Fibroblast of lung (primary cell): ENCODE results near the gene MYBBP1A.

Source experiments
- EZH2 ChIP-seq: IDR thresholded peaks from 2 replicates; pipeline ENCODE4 v1.5.1; 2012; ENCODE audit warnings: low read length, control low read depth, mild to moderate bottlenecking; ENCODE audit errors: missing control alignments
- TF ChIP-seq, protein P1 (sequence below), 2 donors: IDR thresholded peaks in 1 of 2; conservative IDR thresholded peaks in 1 of 2; 1 replicate in 1 of 2; 2 replicates in 1 of 2; pipeline ENCODE4 v1.5.1; 2011 to 2012; ENCODE audit warnings: low read length in 2 of 2, control low read depth in 1 of 2, inconsistent platforms in 1 of 2, low read depth in 1 of 2, mild to moderate bottlenecking in 1 of 2

DNA sequence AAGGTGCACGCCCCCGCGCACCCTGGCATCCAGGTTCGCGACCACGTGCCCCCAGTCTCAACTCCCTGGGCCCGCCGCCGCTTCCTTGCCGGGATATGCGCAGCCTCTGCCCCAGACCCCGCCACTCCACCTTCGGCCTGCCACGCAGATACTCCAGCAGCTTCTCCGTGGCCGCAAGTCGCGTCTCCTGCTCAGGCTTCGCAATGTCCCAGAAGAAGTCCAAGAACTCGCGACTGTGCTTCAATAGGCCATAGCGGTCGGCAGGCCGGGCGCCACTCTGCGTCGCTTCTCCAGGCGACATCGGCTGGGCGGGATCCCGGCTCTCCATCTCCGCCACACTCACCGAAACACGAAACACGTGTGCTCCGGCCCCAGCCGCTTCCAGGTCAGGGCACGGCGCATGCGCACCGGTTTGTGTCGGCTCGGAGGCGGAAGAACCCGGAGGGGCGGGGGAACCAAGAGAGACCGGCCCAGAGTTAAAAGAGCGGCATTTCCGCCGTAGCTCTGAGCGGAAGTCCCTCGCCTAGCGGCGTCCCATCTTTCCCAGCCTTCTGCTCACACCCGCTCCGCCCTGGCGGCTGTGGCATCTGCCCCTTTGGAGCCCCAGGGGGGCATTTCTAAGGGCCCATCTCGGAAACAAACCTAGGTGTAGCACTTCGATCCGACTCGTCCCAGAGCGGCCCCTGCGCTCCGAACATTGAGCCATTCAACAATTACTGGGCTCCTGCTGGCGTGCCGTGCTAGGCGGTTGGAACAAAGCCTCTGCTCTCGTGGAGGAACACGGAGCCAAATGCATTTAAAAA is at the start of gene MYBBP1A:
- no peak for TF ChIP-seq EZH2
- TF ChIP-seq, protein P1, sequence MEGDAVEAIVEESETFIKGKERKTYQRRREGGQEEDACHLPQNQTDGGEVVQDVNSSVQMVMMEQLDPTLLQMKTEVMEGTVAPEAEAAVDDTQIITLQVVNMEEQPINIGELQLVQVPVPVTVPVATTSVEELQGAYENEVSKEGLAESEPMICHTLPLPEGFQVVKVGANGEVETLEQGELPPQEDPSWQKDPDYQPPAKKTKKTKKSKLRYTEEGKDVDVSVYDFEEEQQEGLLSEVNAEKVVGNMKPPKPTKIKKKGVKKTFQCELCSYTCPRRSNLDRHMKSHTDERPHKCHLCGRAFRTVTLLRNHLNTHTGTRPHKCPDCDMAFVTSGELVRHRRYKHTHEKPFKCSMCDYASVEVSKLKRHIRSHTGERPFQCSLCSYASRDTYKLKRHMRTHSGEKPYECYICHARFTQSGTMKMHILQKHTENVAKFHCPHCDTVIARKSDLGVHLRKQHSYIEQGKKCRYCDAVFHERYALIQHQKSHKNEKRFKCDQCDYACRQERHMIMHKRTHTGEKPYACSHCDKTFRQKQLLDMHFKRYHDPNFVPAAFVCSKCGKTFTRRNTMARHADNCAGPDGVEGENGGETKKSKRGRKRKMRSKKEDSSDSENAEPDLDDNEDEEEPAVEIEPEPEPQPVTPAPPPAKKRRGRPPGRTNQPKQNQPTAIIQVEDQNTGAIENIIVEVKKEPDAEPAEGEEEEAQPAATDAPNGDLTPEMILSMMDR (conservative IDR thresholded peaks at IDR 0.05 in 1 of 2, IDR thresholded peaks at IDR 0.05 in 1 of 2; ENCODE audit: low read depth in 1 of 2, low read length in 2 of 2): peak; percentile 9 to 36
